ENCODE results near the gene ATOSA.

ATOSA gene

GRCh38 chr15:52651868-52652267 lies 27.3 kb downstream of the ATOSA start:
- DNase-seq (ENCODE audit: low read depth), result peak; percentile 2

DNA sequence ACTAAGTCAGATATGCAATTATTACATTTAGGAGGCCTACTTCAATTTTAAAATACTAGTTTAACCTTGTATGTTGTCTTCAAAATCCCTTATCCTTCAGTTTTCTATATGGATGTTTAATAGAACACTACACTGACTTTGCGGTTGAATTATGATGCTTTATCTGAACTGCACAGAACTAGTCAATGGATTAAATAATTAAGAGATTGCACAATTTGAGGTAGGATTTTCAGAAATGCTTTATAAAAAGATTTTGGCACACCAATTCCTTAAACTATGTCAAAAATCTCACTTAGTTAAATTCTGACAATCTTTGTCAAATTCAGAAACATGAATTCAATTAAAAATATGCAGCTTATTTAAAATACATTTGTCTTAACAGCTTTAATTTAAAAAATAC lies 28.1 kb downstream of the ATOSA start:
- no peak for DNase-seq (ENCODE audit: low read depth)

GRCh38 chr15:52649686-52650085 lies 29.5 kb downstream of the ATOSA start:
- DNase-seq (ENCODE audit: low read depth), result no peak

- no peak for DNase-seq (ENCODE audit: low read depth)
These were observed 33.3 kb downstream of the ATOSA start for GRCh38 chr15:52645916-52646315.

- no peak for DNase-seq (ENCODE audit: low read depth)
These were observed 36.5 kb downstream of the ATOSA start for GRCh38 chr15:52642386-52643361.

GRCh38 chr15:52636459-52636858 lies 42.7 kb downstream of the ATOSA start:
- DNase-seq (ENCODE audit: low read depth), result no peak

- no peak for DNase-seq (ENCODE audit: low read depth)
These were observed 43.3 kb downstream of the ATOSA start for GRCh38 chr15:52635908-52636307.
